Mesenchymal stem cell (in vitro differentiated cells and primary cell): Measurements from ENCODE around the gene LGALS9C. TPM values are rescaled to one million over a fixed set of nuclear protein-coding genes. Genes with fewer than 3 reads are reported as not detected.
"Not testable (repeated sequence)": the region's sequence is repeated elsewhere in the genome, so short reads cannot be mapped to it uniquely, and the experiment has no call there.

ENCODE experiments used
- DNase-seq: peaks from one replicate; pipeline ENCODE4 v3.0.0-alpha.2; 2013
- H2AFZ ChIP-seq: one replicate; pipeline ENCODE4 v1.6.1; 2013; ENCODE audit warnings: low read depth, mild to moderate bottlenecking, control low read depth, inconsistent platforms, low read length, moderate library complexity
- H2AK5ac ChIP-seq: 2 replicates; pipeline ENCODE4 v1.6.1; 2013; ENCODE audit warnings: low read length, moderate library complexity, mild to moderate bottlenecking, inconsistent platforms; ENCODE audit not compliant: severe bottlenecking
- H2BK120ac ChIP-seq: one replicate; pipeline ENCODE4 v1.6.1; 2013; ENCODE audit warnings: low read depth, mild to moderate bottlenecking, inconsistent platforms, low read length, moderate library complexity
- H2BK12ac ChIP-seq, 2 experiments: one replicate each; pipeline ENCODE4 v1.6.1; 2013; ENCODE audit warnings: inconsistent platforms in 2 of 2, low read length in 2 of 2, mild to moderate bottlenecking in 2 of 2, moderate library complexity in 2 of 2, control low read depth in 1 of 2
- H2BK15ac ChIP-seq: one replicate; pipeline ENCODE4 v1.6.1; 2013; ENCODE audit warnings: mild to moderate bottlenecking, low read depth, inconsistent platforms; ENCODE audit not compliant: poor library complexity, severe bottlenecking
- H2BK5ac ChIP-seq: 2 replicates; pipeline ENCODE4 v1.6.1; 2013; ENCODE audit warnings: low read depth, mild to moderate bottlenecking, low read length, control low read depth, inconsistent platforms; ENCODE audit not compliant: poor library complexity, severe bottlenecking
- H3K14ac ChIP-seq, 2 experiments: one replicate each; pipeline ENCODE4 v1.6.1; 2013; ENCODE audit warnings: inconsistent platforms in 2 of 2, low read length in 2 of 2, control low read depth in 1 of 2, mild to moderate bottlenecking in 1 of 2, moderate library complexity in 1 of 2
- H3K18ac ChIP-seq, 2 experiments: one replicate each; pipeline ENCODE4 v1.6.1; 2013; ENCODE audit warnings: inconsistent platforms in 2 of 2, low read length in 2 of 2, control low read depth in 1 of 2, low read depth in 1 of 2, mild to moderate bottlenecking in 1 of 2
- H3K23ac ChIP-seq, 2 experiments: one replicate each; pipeline ENCODE4 v1.6.1; 2013; ENCODE audit warnings: inconsistent platforms in 2 of 2, low read length in 2 of 2, mild to moderate bottlenecking in 2 of 2, moderate library complexity in 2 of 2, control low read depth in 1 of 2
- H3K27ac ChIP-seq: 2 replicates; pipeline ENCODE4 v1.5.1; 2013; ENCODE audit warnings: mild to moderate bottlenecking, moderate library complexity, low read length, control low read depth, inconsistent platforms; ENCODE audit not compliant: poor library complexity, severe bottlenecking
- H3K27me3 ChIP-seq, 2 experiments: 2 replicates each; pipeline versions ENCODE4 v1.6.1 to v1.7.0; 2013; ENCODE audit warnings: low read length in 2 of 2, mild to moderate bottlenecking in 2 of 2, moderate library complexity in 2 of 2, control low read depth in 1 of 2, inconsistent platforms in 1 of 2; ENCODE audit not compliant: control insufficient read depth in 1 of 2, insufficient read depth in 1 of 2
- H3K36me3 ChIP-seq, 2 experiments: 2 replicates each; pipeline versions ENCODE4 v1.6.1 to v1.7.0; 2013; ENCODE audit warnings: low read length in 2 of 2, control low read depth in 1 of 2, inconsistent platforms in 1 of 2, low read depth in 1 of 2, mild to moderate bottlenecking in 1 of 2; ENCODE audit not compliant: insufficient read depth in 2 of 2, control insufficient read depth in 1 of 2
- H3K4ac ChIP-seq, 2 experiments: one replicate each; pipeline ENCODE4 v1.6.1; 2013; ENCODE audit warnings: inconsistent platforms in 2 of 2, low read length in 2 of 2, mild to moderate bottlenecking in 2 of 2, moderate library complexity in 2 of 2, control low read depth in 1 of 2, low read depth in 1 of 2
- H3K4me1 ChIP-seq: 2 replicates; pipeline ENCODE4 v1.6.1; 2013; ENCODE audit warnings: low read depth, low read length, control low read depth; ENCODE audit not compliant: control insufficient read depth, insufficient read depth
- H3K4me2 ChIP-seq: 2 replicates; pipeline ENCODE4 v1.6.1; 2013; ENCODE audit warnings: low read length, mild to moderate bottlenecking, inconsistent platforms; ENCODE audit not compliant: poor library complexity, severe bottlenecking
- H3K4me3 ChIP-seq, 2 experiments: 2 replicates each; pipeline versions ENCODE4 v1.5.1 to v1.7.0; 2013; ENCODE audit warnings: low read length in 2 of 2, mild to moderate bottlenecking in 2 of 2, control low read depth in 1 of 2, low read depth in 1 of 2; ENCODE audit not compliant: insufficient read depth in 1 of 2
- H3K79me1 ChIP-seq: replicated peaks from 2 replicates; pipeline ENCODE4 v1.6.1; 2013; ENCODE audit warnings: mild to moderate bottlenecking, control low read depth, low read length, inconsistent platforms; ENCODE audit not compliant: poor library complexity, severe bottlenecking
- H3K9ac ChIP-seq: 2 replicates; pipeline ENCODE4 v1.7.0; 2013; ENCODE audit warnings: mild to moderate bottlenecking, low read length, moderate library complexity
- H3K9me3 ChIP-seq: 2 replicates; pipeline ENCODE4 v1.7.0; 2013; ENCODE audit warnings: mild to moderate bottlenecking, low read length; ENCODE audit not compliant: control insufficient read depth
- H4K8ac ChIP-seq: one replicate; pipeline ENCODE4 v1.6.1; 2013; ENCODE audit warnings: inconsistent platforms, mild to moderate bottlenecking, low read length, moderate library complexity
- H4K91ac ChIP-seq: one replicate; pipeline ENCODE4 v1.6.1; 2013; ENCODE audit warnings: mild to moderate bottlenecking, low read length, inconsistent platforms
- WGBS: methylation state at CpG from one replicate; pipeline ENCODE4 v1.1.7; 2013; ENCODE audit warnings: mixed read lengths; 5-methylcytosine and 5-hydroxymethylcytosine counted together
- small RNA-seq: library from polyadenylated mRNA; stranded (forward); fragments of <200 nt; extraction: miRNeasy Mini kit (QIAGEN cat#:217004); gene quantifications from one replicate; pipeline ENCODE3, GENCODE V24; 2013; ENCODE audit warnings: low read depth

Gene LGALS9C

DNA sequence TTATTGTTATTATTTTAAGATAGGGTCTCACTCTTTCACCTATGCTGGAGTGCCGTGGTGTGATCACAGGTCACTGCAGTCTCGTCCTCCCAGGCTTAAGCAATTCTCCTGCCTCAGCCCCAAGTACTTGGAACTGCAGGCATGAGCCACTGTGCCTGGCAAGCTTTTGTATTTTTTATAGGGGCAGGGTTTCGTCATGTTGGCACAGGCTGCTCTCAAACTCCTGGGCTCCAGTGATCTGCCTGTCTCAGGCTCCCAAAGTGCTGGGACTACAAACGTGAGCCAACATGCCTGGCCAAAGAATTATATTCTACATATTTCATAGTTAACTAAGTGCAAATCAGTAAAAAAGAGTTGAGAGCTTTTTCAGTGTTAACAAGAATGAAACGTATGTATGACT is 65.6 kb downstream of the LGALS9C start:
- not testable (repeated sequence) for H3K4me1 ChIP-seq, H3K4ac ChIP-seq
- no CpG with 5 or more reads among the region's 5 CpGs for WGBS

DNA sequence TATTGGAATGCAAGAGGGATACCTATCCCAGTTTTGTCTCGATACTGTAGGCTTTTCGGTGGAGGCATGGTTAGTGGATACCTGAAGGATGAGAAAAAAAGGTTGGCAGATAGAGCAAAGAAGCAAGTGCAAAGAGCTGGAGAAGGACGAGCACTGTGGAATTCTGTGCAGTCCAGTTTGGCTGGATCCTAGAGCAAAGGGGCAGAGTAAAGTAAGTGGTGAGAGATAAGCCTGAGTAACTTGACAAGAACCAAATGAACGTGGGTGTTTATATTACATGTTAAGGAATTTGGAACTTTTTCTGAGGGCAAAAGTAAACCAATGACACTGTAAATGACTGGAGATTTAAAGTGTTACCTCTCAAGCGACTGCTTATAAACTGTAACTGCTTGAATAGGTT is 66.3 kb downstream of the LGALS9C start:
- H2BK15ac ChIP-seq, H3K4ac ChIP-seq, H3K14ac ChIP-seq, H2BK12ac ChIP-seq, H3K4me3 ChIP-seq, H3K79me1 ChIP-seq, H2AK5ac ChIP-seq, H3K9ac ChIP-seq, H3K27ac ChIP-seq, H3K4me1 ChIP-seq, H3K23ac ChIP-seq, H3K9me3 ChIP-seq, DNase-seq, H2BK5ac ChIP-seq, H2AFZ ChIP-seq, H3K27me3 ChIP-seq, H3K36me3 ChIP-seq, H3K18ac ChIP-seq, H2BK120ac ChIP-seq, H4K8ac ChIP-seq, H3K4me2 ChIP-seq, H4K91ac ChIP-seq: not testable (repeated sequence)
- WGBS = 40% methylated on average over 1 of the region's 5 CpGs

More for the DNA sequence above, 65.6 kb downstream of the LGALS9C start:
- H3K27ac ChIP-seq, H2BK15ac ChIP-seq, H3K36me3 ChIP-seq, H2BK12ac ChIP-seq, H3K4me3 ChIP-seq, H2BK120ac ChIP-seq, H3K9me3 ChIP-seq, H3K14ac ChIP-seq, DNase-seq, H3K9ac ChIP-seq, H2BK5ac ChIP-seq, H4K91ac ChIP-seq, H3K79me1 ChIP-seq, H3K4me2 ChIP-seq, H4K8ac ChIP-seq, H3K27me3 ChIP-seq, H3K23ac ChIP-seq, H2AK5ac ChIP-seq, H2AFZ ChIP-seq, H3K18ac ChIP-seq: not testable (repeated sequence)

Small RNA genes lying within 50 kb of the gene (small RNA-seq; reads per million reads assigned to genes)
- gene AL353997.1 = not detected
- gene AL353997.4 = not detected
